Natural killer cell treated with Interleukin-12 subunit alpha and Interleukin-12 subunit beta and Interleukin-15 and Interleukin-18, amount 100 ng/mL, for 72 hours (primary cell): ENCODE results near the gene ASPRV1. TPM values are rescaled to one million over a fixed set of nuclear protein-coding genes. Genes with fewer than 3 reads are reported as not detected.
A peak's percentile ranks its signal among the peaks of the same experiment; 100 is the strongest.

Source experiments
- ATAC-seq, 2 donors: fragments of 150-1000 bp; cut with Tn5 transposase in 1 of 2; sonication (Bioruptor Pico), chemical (Tn5 transposase) in 1 of 2; 2 replicates each; pipeline ENCODE4 v1.10.0; 2021
- DNase-seq: peaks from one replicate; pipeline ENCODE4 v3.0.0; 2022; ENCODE audit warnings: low spot score
- H3K27ac Mint-ChIP-seq, 2 donors: 1 replicate in 1 of 2; 2 replicates in 1 of 2; pipeline ENCODE4 v1.8.0; 2022; ENCODE audit warnings: mixed read lengths in 2 of 2, mild to moderate bottlenecking in 1 of 2, moderate library complexity in 1 of 2
- H3K27me3 Mint-ChIP-seq, 2 donors: 1 replicate in 1 of 2; 2 replicates in 1 of 2; pipeline ENCODE4 v1.8.0; 2022; ENCODE audit warnings: mixed read lengths in 2 of 2
- H3K36me3 Mint-ChIP-seq: one replicate; pipeline ENCODE4 v1.8.0; 2022; ENCODE audit warnings: mixed read lengths
- H3K4me1 Mint-ChIP-seq, 2 donors: 1 replicate in 1 of 2; 2 replicates in 1 of 2; pipeline ENCODE4 v1.8.0; 2022; ENCODE audit warnings: low read depth in 2 of 2, mixed read lengths in 2 of 2, mild to moderate bottlenecking in 1 of 2
- H3K4me3 Mint-ChIP-seq: one replicate; pipeline ENCODE4 v1.8.0; 2022; ENCODE audit warnings: mixed read lengths
- H3K9me3 Mint-ChIP-seq: 2 replicates; pipeline ENCODE4 v1.8.0; 2022; ENCODE audit warnings: mixed read lengths
- total RNA-seq, 2 donors: library from RNA; stranded (reverse); gene quantifications; one replicate each; pipeline ENCODE4 v1.2.3, GENCODE V29; 2022

ASPRV1 gene
- total RNA-seq, 2 donors from 2014 or later = 0.55 to 0.84 TPM

DNA sequence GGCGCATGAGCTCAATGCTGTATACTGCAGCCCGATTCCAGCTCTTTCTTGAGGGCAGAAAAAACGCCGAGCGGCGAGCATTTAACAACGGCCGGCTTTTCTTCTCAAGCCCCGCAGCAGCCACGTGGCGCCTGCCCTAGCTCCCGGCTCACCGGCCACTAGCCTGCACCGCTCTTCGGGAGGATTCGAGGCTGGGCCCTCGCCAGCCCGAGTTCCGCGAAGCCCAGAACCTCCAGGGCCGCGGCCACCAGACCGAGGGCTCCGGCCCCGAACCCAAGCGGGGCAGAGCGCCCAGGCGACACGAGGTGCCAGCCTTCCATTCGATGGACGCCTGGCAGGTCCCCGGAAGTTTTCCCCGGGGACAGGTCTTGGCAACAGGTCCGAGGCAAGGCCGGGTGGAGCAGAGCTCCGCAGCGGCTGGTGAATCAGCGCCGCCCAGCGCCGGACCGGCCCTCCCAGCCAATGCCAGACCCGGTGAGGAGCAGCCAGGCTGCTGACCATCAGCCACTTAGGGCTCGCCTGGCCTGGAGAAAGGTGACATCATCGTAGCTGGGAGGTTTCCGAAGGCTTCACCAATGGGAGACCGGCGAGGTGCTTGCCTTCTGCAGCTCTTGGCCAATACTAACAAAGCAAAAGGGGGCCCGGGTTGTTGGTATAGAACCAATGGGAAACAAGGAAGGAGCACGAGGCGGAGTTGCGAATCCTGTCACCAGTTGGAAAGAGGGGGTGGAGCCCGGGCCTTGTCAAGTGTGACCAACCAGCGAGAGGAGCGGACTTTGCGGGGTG is 47.1 kb downstream of the ASPRV1 start:
- Mint-ChIP-seq H3K4me1 (peaks cover 23 to 35% of the 10 kb centered on the region in 2 donors), H3K4me3 (peak overlapping the region; percentile 71)

DNA sequence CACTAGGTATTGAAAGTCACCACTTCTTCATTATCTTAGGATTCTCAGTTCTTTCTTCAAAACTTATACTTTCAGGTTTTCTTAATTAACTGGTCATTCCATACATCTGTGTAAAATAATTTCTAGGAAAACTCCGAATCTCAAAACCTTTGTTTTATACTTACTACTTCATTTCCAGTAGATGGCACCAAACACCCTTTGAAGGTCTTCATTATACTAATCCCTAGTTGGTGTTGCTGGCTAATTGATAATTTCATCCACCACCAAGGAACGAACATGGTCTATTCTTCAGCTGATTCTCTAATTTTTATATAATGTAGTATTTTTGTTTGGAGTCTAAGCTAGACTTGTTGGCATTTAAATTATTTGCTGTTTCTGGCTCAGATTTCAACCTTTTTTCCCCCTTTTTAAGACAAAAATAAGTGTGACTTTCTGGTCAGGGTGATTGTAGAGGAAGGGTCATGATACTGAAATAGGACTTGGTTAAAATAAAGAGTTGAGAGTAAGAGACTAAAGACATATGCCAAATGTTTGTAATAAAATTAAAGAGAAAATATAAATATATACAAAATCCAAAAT is 49.4 kb downstream of the ASPRV1 start:
- Mint-ChIP-seq H3K27ac (peak overlapping the region; percentile 30 to 63), H3K4me1 (peaks cover 11 to 21% of the 10 kb centered on the region in 2 donors), H3K27me3 (no peaks in the 10 kb centered on the region), H3K9me3 (no peaks in the 10 kb centered on the region), H3K36me3 (peaks cover 9% of the 10 kb centered on the region), H3K4me3 (no peak overlapping the region)
- DNase-seq (no peak), ATAC-seq (no peak)

More for the DNA sequence above, 47.1 kb downstream of the ASPRV1 start:
- ATAC-seq (peak; percentile 95), DNase-seq (peak; percentile 100)
- no peaks in the 10 kb centered on the region for H3K27me3 Mint-ChIP-seq
- H3K27ac Mint-ChIP-seq = peak overlapping the region; percentile 63 to 70
- no peaks in the 10 kb centered on the region for H3K9me3 Mint-ChIP-seq
- peaks cover 18% of the 10 kb centered on the region for H3K36me3 Mint-ChIP-seq

Other genes starting within 250 kb of the ASPRV1 start
- 10 to 100 TPM; 15.2 to 21.7 TPM for gene ANXA4, start 219.5 kb downstream of the ASPRV1 start, total RNA-seq
- gene GMCL1, start 132.0 kb downstream of the ASPRV1 start, total RNA-seq = 10 to 100 TPM; 18.6 to 36.7 TPM
- 10 to 100 TPM; 43.0 to 64.4 TPM for gene SNRNP27, start 67.7 kb downstream of the ASPRV1 start, total RNA-seq
- 10 to 100 TPM; 27.6 to 42.7 TPM for gene MXD1, start 46.5 kb downstream of the ASPRV1 start, total RNA-seq
- gene PCBP1, start 125.8 kb upstream of the ASPRV1 start, total RNA-seq = 100 to 1,000 TPM; 357 to 363 TPM
- 10 to 100 TPM; 24.3 to 26.1 TPM for gene C2orf42, start 229.4 kb upstream of the ASPRV1 start, total RNA-seq